Heart left ventricle (tissue), 16 donors: Measurements from ENCODE around the gene CRACDL. TPM values are rescaled to one million over a fixed set of nuclear protein-coding genes. Genes with fewer than 3 reads are reported as not detected.

ENCODE experiments used
- ATAC-seq, 4 donors: fragments of 200-7000 bp; cut with Tn5 transposase; one replicate each; pipeline ENCODE4 v1.9.1; 2020 to 2022; ENCODE audit warnings: moderate library complexity in 4 of 4, mild to moderate bottlenecking in 3 of 4, moderate number of reproducible peaks in 1 of 4
- DNase-seq, 5 donors: peaks; one replicate each; pipeline ENCODE4 v3.0.0-alpha.2; 2020
- H3K27ac ChIP-seq, 12 donors: fragments of 200-600 bp; sonication (generic) in 4 of 12; one replicate each; pipeline versions ENCODE4 v1.5.0 to v1.8.0; 2016 to 2022; ENCODE audit warnings: mild to moderate bottlenecking in 2 of 12
- H3K27me3 ChIP-seq, 9 donors: fragments of 200-600 bp; sonication (generic) in 2 of 9; one replicate each; pipeline versions ENCODE4 v1.5.1 to v1.8.0; 2016 to 2022; ENCODE audit warnings: mild to moderate bottlenecking in 3 of 9
- H3K36me3 ChIP-seq, 9 donors: fragments of 200-600 bp; sonication (generic) in 2 of 9; one replicate each; pipeline versions ENCODE4 v1.5.0 to v1.8.0; 2018 to 2022; ENCODE audit warnings: mild to moderate bottlenecking in 2 of 9
- H3K4me1 ChIP-seq, 12 donors: fragments of 200-600 bp; sonication (generic) in 4 of 12; one replicate each; pipeline versions ENCODE4 v1.5.0 to v1.8.0; 2016 to 2022; ENCODE audit warnings: mild to moderate bottlenecking in 3 of 12
- H3K4me3 ChIP-seq, 12 donors: fragments of 200-600 bp; sonication (generic) in 4 of 12; one replicate each; pipeline versions ENCODE4 v1.5.0 to v1.8.0; 2017 to 2022; ENCODE audit warnings: mild to moderate bottlenecking in 9 of 12, moderate library complexity in 4 of 12
- H3K9me3 ChIP-seq, 12 donors: fragments of 200-600 bp; sonication (generic) in 4 of 12; one replicate each; pipeline versions ENCODE4 v1.5.0 to v1.8.0; 2016 to 2022; ENCODE audit warnings: mild to moderate bottlenecking in 1 of 12
- POLR2A ChIP-seq, 2 donors: fragments of 450-650 bp; IDR thresholded peaks; one replicate each; pipeline ENCODE4 v1.6.1; 2017; ENCODE audit warnings: antibody characterized with exemption in 2 of 2, mild to moderate bottlenecking in 2 of 2, moderate library complexity in 2 of 2
- WGBS, 4 donors: extraction: QIAGEN DNeasy Blood & Tissue Kit in 2 of 4; methylation state at CpG; one replicate each; pipeline versions ENCODE4 v1.1.5 to v1.1.7; 2013 to 2018; 5-methylcytosine and 5-hydroxymethylcytosine counted together
- intact Hi-C, 10 donors: fragments of 100-400 bp; cut with DNase I; formaldehyde crosslinking; loops; one replicate each; pipeline versions ENCODE4 v1.11.1 to v1.14.2; 2022
- polyA plus RNA-seq, 2 donors: library from polyadenylated mRNA; stranded (reverse); fragments of 200-250 nt; gene quantifications; one replicate each; pipeline ENCODE4 v1.2.3, GENCODE V29; 2013
- total RNA-seq, 9 donors: library from RNA; depleted of rRNA in 2 of 9; stranded (reverse); fragments of >200 nt in 2 of 9; fragmentation: NEBNext Ultra II Directional in 3 of 9; extraction: Animal tissue kit (Norgen Biotek cat#: 25700) in 3 of 9; gene quantifications; one replicate each; pipeline versions ENCODE4 v1.1.0 to v1.2.4, GENCODE V29; 2016 to 2023
- TF ChIP-seq, protein P1 (sequence below), 12 donors: fragments of 200-600 bp; sonication (generic) in 4 of 12; IDR thresholded peaks; one replicate each; pipeline versions ENCODE4 v1.5.0 to v1.8.0; 2018 to 2022; ENCODE audit warnings: antibody characterized with exemption in 12 of 12, mild to moderate bottlenecking in 5 of 12
- donor health status: ischemic (EF 13 %, LVEDD 7.1; RV severe dilation, severe dysfunction).
- donor health status: healthy with polysubstance abuse.
- donor health status: DM: no; HTN: yes; CAD: no.
- donor health status: DM: no; HTN: no; CAD: no.
- donor health status: ischemic (EF 25% LVEDD 6.9; RV normal size, moderate dysfunction).
- donor health status: ischemic (EF 25% LVEDD 5.7; RV mildly dilated, moderate dysfunction).
- donor health status: healthy.
- donor health status: DM: yes; HTN: yes; CAD: no.
- donor health status: ischemic (EF 35%, LVEDD 5.7; RV mildly dilated, moderate dysfunction).
- donor health status: nonischemic (EF 11% LVEDD 7.7; RV severe dilation, severe dysfunction).
- donor health status: DM: yes; HTN: yes; CAD: no.
- donor health status: PGD.
- donor health status: ischemic (EF 29% LVEDD 5.4; RV normal size, mild dysfunction).
- donor health status: nonischemic (EF 23%, LVEDD 6.1; RV moderate dilation, normal function).

Gene CRACDL
- total and polyA plus RNA-seq, 11 donors = 1.1 to 7.4 (median 2.9) TPM

DNA sequence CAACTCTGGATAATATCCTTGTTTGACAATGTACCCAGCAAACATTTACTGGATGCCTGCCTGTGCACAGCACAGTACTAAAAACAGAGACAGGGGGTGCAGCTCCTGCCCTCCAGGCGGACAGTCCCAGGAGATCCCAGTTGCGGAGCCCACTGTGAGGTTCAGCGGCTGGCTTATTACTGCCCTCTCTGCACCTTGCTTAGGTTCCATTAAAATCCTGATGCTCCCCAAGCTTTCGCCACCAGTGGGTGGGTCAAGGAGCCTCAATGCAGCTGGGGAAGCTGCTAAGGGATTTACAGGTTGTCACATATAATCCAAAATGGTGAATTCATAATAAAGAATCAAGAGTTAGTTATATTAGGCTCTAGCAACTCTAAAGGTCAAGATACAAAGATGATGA, 38.3 kb downstream of the CRACDL start:
- H3K27ac ChIP-seq = no peak overlapping the region
- intact Hi-C loops = no loop called here
- ATAC-seq = no peak
- no peaks in the 10 kb centered on the region for H3K4me1 ChIP-seq
- 89 to 94% (median 93%) methylated on average over 4 of the region's 4 CpGs for WGBS, 4 donors
- TF ChIP-seq, protein P1, sequence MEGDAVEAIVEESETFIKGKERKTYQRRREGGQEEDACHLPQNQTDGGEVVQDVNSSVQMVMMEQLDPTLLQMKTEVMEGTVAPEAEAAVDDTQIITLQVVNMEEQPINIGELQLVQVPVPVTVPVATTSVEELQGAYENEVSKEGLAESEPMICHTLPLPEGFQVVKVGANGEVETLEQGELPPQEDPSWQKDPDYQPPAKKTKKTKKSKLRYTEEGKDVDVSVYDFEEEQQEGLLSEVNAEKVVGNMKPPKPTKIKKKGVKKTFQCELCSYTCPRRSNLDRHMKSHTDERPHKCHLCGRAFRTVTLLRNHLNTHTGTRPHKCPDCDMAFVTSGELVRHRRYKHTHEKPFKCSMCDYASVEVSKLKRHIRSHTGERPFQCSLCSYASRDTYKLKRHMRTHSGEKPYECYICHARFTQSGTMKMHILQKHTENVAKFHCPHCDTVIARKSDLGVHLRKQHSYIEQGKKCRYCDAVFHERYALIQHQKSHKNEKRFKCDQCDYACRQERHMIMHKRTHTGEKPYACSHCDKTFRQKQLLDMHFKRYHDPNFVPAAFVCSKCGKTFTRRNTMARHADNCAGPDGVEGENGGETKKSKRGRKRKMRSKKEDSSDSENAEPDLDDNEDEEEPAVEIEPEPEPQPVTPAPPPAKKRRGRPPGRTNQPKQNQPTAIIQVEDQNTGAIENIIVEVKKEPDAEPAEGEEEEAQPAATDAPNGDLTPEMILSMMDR (IDR thresholded peaks at IDR 0.05) = no peak
- no peak for TF ChIP-seq POLR2A (IDR thresholded peaks at IDR 0.05)
- H3K9me3 ChIP-seq = no peaks in the 10 kb centered on the region
- no peak overlapping the region for H3K4me3 ChIP-seq
- no peak for DNase-seq
- no peaks in the 10 kb centered on the region for H3K36me3 ChIP-seq
- peaks cover 0 to 2% (median 0%) of the 10 kb centered on the region in 9 donors for H3K27me3 ChIP-seq

DNA sequence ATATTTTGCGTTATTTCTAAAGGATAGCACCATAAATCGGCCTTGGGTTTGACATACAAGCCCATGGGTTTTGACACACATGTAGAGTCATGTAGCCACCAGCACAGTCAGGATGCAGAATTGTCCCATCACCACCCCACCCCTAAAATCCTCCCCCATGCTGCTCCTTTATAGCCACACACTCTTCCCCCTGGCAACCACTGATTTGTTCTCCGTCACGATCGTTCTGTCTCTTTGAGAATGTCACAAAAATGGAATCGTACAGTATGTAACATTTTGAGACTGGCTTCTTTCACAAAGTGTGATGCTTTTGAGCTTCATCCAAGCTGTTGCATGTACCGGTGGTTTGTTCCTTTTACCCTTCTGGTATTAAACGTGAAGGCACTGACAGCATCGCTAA, 39.1 kb downstream of the CRACDL start:
- WGBS, 4 donors = 77 to 82% (median 82%) methylated on average over 9 of the region's 9 CpGs
- DNase-seq (no peak), ATAC-seq (no peak)
- no peaks in the 10 kb centered on the region for H3K36me3 ChIP-seq
- peaks cover 0 to 4% (median 0%) of the 10 kb centered on the region in 9 donors for H3K27me3 ChIP-seq
- TF ChIP-seq POLR2A (IDR thresholded peaks at IDR 0.05) = no peak
- TF ChIP-seq, protein P1 (IDR thresholded peaks at IDR 0.05) = no peak
- no peak overlapping the region for H3K27ac ChIP-seq
- no peaks in the 10 kb centered on the region for H3K9me3 ChIP-seq
- H3K4me1 ChIP-seq = no peaks in the 10 kb centered on the region
- intact Hi-C loops = no loop called here
- H3K4me3 ChIP-seq = no peak overlapping the region

DNA sequence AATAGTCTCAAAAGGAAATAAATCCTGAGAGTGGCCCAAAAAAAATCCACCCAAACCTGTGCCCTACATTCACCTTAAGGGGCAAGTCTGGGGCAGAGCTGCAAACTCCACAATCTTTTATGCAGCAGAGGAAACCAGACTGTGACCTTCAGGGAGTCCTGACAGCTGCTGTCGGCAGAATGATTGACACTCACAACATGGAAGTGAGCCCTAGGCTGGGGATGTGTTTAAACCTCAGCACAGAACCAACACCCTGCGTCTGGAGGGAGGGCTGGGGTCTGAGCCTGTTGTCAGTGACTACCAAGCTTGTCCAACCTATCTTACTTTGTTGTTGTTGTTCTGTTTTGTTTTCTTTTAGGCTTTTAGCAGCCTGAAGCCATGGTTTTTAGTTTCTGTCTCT, 39.6 kb downstream of the CRACDL start:
- TF ChIP-seq, protein P1 (IDR thresholded peaks at IDR 0.05) = no peak
- TF ChIP-seq POLR2A (IDR thresholded peaks at IDR 0.05) = no peak
- Histone ChIP-seq H3K27me3 (peaks cover 0 to 4% (median 0%) of the 10 kb centered on the region in 9 donors), H3K36me3 (no peaks in the 10 kb centered on the region), H3K4me1 (no peaks in the 10 kb centered on the region), H3K4me3 (no peak overlapping the region), H3K27ac (no peak overlapping the region), H3K9me3 (no peaks in the 10 kb centered on the region)
- ATAC-seq (no peak), DNase-seq (no peak)
- WGBS, 4 donors = 16 to 28% (median 19%) methylated on average over 2 of the region's 2 CpGs
- intact Hi-C loops = no loop called here

DNA sequence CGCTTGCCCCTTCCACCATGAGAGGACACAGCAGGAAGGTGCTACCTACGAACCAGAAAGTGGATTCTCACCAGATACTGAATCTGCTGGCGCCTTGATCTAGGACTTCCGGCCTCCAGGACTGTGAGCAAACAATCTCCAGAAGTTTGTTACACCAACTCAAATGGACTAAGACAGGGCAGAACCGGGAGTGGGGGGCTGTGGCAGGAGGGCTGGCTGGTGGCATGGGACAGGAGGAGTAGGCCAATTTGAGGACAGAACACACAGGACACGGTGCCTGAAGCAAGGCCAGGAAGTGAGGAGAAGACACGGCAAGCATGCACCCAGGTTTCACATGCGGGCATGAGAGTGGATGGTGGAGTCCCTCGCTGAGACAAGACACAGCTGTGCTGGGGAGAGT, 40.1 kb downstream of the CRACDL start:
- DNase-seq = no peak
- no peaks in the 10 kb centered on the region for H3K4me1 ChIP-seq
- no peaks in the 10 kb centered on the region for H3K36me3 ChIP-seq
- TF ChIP-seq, protein P1 (IDR thresholded peaks at IDR 0.05) = no peak
- TF ChIP-seq POLR2A (IDR thresholded peaks at IDR 0.05) = no peak
- H3K9me3 ChIP-seq = no peaks in the 10 kb centered on the region
- H3K27me3 ChIP-seq = peaks cover 0 to 4% (median 0%) of the 10 kb centered on the region in 9 donors
- intact Hi-C loops = no loop called here
- no peak overlapping the region for H3K4me3 ChIP-seq
- H3K27ac ChIP-seq = no peak overlapping the region
- ATAC-seq = no peak
- WGBS, 4 donors = 74 to 84% (median 79%) methylated on average over 9 of the region's 9 CpGs
